HPDE6-E6E7 (cell line): ENCODE measurements around the gene GATAD2A.
A peak's percentile ranks its signal among the peaks of the same experiment; 100 is the strongest.

Experiments
- DNase-seq: peaks from one replicate; pipeline ENCODE4 v3.0.0; 2011; ENCODE audit warnings: missing footprints; ENCODE audit errors: extremely low spot score

Gene GATAD2A

DNA sequence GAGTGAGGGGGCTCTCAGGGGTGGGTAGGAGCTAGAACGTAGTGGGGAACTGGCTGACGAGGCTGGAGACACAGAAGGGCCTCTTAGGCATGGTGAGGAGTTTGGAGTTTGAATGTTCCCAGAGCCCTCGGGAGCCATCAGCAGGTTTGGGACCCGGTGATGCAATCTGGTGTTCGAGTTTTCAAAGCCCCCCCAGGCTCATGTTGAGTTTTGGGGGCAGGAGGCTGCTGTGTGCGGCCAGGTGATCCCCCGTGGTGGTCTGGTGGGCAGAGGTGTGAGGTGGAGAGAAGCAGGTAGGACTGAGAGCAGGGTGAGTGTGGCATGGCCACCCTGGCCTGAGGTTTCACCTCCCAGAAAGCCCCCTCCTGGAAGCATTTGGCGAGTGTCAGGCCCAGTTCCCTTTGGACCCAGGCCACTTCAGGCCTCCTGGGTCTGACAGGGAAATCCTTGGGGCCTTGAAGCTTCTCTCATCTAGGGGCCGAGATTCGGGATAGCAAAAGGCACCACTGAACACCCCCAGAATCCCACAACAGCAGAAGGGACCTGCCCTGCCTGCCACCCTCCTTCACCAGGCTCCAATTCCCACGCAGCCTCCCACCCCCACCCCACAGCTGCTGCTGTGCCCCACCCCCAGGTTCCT, 124.4 kb downstream of the GATAD2A start:
- no peak for DNase-seq

DNA sequence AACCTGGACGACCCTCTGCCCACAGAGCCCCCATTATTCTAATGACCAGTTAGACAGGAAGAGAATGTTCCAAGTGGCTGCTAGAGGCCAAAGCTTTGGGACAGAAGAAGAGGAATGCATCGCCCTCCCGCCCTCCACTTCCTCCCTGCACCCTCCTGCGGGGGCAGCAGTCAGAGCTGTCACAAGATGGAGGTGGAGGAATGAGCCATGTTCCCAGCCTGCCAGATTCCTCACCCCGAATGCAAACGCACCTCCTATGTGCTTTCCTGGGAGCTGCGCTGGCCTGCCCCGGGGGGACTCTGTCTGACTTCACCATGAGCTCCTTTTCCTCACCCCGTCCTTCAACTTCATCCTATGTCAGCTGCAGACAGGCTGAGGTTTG, 124.9 kb downstream of the GATAD2A start:
- DNase-seq = no peak

- no peak for DNase-seq
These were observed 125.4 kb downstream of the GATAD2A start for GRCh38 chr19:19530889-19531288.

GRCh38 chr19:19531951-19532805, 126.7 kb downstream of the GATAD2A start:
- DNase-seq = peak; percentile 65

GRCh38 chr19:19532806-19533701, 127.6 kb downstream of the GATAD2A start:
- DNase-seq = no peak

- DNase-seq = no peak
These were observed 128.4 kb downstream of the GATAD2A start for GRCh38 chr19:19533841-19534240.

GRCh38 chr19:19534556-19535265, 129.2 kb downstream of the GATAD2A start:
- DNase-seq = no peak

GRCh38 chr19:19535311-19536191, 130.1 kb downstream of the GATAD2A start:
- no peak for DNase-seq

DNA sequence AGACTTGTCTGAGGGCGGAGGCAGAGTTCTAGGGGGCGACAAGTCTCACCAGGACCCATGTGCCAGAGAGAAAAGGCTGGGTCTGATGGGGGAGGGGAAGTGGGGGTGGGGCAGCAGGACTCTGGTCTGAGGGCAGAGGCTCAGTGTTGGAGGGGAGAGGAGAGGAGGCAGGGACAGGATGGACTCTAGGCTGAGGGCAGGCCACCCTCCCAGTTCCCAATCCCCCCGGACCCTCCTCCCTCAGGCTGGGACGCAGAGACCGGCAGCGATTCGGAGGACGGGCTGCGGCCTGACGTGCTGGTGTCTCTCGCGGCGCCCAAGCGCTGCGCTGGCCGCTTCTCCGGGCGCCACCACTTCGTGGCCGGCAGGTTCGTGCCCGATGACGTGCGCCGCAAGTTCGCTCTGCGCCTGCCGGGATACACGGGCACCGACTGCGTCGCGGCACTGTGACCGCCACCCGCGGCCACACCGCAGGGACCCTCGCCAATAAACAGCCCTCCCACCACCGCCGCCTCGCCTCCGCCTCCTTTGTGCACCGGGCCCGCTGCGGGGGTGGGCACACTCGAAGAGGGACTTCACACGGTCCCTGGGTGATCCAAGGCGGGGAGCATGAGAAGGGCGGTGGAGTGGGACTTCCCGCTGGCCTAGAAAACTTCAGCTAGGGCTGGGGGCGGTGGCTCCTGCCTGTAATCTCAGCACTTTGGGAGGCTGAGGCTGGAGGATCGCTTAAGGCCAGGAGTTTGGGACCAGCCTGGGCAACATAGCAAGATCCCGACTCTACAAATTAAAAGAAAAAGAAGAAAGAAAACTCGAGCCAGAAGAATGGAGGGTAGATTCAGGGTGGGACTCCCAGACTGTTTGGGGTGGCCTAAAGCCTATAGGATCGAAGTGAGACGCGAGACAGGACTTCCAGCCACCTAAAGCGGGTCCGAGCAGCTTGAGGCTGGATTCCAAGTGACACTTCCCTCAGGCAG, 131.9 kb downstream of the GATAD2A start:
- DNase-seq = no peak

GRCh38 chr19:19538061-19538784, 132.7 kb downstream of the GATAD2A start, which contains the start of gene CILP2:
CILP2 (plus strand) TSS chr19:19538265; CDS start chr19:19538350, 85 bp downstream.
- peak; percentile 49 for DNase-seq

GRCh38 chr19:19538785-19539166, 133.3 kb downstream of the GATAD2A start:
- no peak for DNase-seq

DNA sequence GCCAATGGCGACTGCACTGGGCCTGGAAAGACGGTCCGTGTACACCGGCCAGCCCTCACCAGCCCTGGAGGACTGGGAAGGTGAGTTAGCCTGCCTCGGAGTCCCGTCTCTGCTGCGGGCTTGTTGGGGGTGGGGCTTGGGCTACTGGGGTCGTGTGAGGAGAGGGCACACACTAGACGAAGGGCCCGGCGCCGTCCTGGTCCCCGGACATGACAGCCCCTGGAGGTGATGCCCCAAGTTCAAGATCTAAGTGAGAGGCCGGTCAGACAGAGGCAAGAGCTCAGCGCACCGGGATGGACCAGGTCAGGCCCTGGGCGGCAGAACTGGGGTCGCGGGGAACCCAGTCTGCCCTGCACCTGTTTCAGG, 134.2 kb downstream of the GATAD2A start:
- no peak for DNase-seq

GRCh38 chr19:19540064-19540714, 134.7 kb downstream of the GATAD2A start:
- DNase-seq = peak; percentile 64

GRCh38 chr19:19540715-19541515, 135.4 kb downstream of the GATAD2A start:
- DNase-seq = peak; percentile 87

GRCh38 chr19:19541616-19542015, 136.1 kb downstream of the GATAD2A start:
- DNase-seq = no peak

DNA sequence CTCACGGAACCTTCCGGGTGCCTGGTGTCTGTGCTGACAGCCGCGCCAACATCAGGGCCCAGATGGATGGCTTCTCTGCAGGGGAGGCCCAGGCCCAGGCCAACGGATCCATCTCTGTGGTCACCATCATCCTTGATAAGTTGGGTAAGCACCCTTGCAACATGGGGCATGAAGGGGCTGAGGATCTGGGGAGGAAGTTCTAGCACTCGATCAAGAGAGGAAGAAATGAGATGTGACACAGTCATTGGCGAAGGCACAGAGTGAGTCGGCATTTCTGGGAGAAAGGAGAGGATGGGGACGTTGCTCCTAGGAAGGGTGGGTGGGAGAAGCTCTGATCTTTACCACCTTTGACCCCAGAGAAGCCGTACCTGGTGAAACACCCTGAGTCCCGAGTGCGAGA, 137.0 kb downstream of the GATAD2A start:
- DNase-seq = no peak

- DNase-seq = no peak
These were observed 137.6 kb downstream of the GATAD2A start for GRCh38 chr19:19543101-19543500.
